Measurements from ENCODE around the gene TMIGD3.

DNA sequence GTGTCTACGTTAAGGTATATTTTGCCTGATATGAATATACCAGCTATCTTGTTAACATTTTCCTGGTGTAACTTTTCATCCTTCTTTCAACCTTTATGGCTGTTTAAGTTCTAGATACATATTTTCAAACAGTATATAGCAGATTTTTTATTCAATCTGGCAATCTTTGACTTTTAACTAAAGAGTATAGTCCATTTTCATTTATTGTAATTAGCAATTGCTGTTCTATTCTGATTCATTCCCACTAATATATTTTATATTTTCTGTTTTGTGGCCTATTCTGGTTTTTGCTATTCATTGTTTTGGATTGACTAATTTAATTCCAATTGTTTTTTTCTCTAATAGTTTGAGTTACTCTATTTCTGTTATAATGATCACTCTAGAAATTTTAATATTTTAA lies 37.0 kb downstream of the TMIGD3 start:
- no peak for TF ChIP-seq EP300 (IDR thresholded peaks at IDR 0.05)
- no peak for TF ChIP-seq CTCF (IDR thresholded peaks at IDR 0.05)
- no peak for TF ChIP-seq POLR2A (IDR thresholded peaks at IDR 0.05)
- TF ChIP-seq POLR2AphosphoS5 (IDR thresholded peaks at IDR 0.05), result no peak

Measured in sigmoid colon (tissue), 4 donors.